ENCODE data around the gene HOXC10.

Gene HOXC10

GRCh38 chr12:54038284-54038870 lies 53.4 kb downstream of the HOXC10 start:
- no peak overlapping the region for H3K4me3 ChIP-seq (ENCODE audit: low read depth, low read length)
- no peak for TF ChIP-seq CTCF (IDR thresholded peaks at IDR 0.05; ENCODE audit: low read depth, low read length)

GRCh38 chr12:54038871-54039414 lies 54.0 kb downstream of the HOXC10 start:
- no peak overlapping the region for H3K4me3 ChIP-seq (ENCODE audit: low read depth, low read length)
- TF ChIP-seq CTCF (IDR thresholded peaks at IDR 0.05; ENCODE audit: low read depth, low read length), result no peak

GRCh38 chr12:54039417-54040147 lies 54.6 kb downstream of the HOXC10 start:
- TF ChIP-seq CTCF (IDR thresholded peaks at IDR 0.05; ENCODE audit: low read depth, low read length), result no peak
- no peak overlapping the region for H3K4me3 ChIP-seq (ENCODE audit: low read depth, low read length)
